Measurements from ENCODE around the gene PLCB3.
"Not testable (repeated sequence)": the region's sequence is repeated elsewhere in the genome, so short reads cannot be mapped to it uniquely, and the experiment has no call there.

Gene PLCB3

DNA sequence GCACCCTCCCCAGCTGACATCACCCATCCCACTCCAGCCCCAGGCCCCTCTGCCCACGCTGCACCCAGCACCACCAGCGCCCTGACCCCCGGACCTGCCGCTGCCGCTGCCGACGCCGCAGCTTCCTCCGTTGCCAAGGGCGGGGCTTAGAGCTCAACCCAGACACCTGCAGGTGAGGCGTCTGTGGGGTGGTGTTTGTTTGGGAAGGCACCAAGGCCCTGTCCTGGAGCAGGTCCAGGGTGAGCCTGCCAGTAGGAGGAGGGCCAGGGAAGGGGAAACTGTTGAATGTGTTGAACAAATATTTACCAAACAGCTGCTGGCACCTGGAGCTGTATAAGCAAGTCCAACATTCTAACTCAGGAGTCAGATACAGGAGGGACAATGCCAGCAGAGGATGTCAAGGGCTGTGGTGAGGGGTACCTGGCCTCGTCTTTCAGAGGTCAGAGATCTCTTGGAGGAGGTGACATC lies 13.8 kb upstream of the PLCB3 start:
- no peak for DNase-seq

- DNase-seq, result no peak
Measured at GRCh38 chr11:64238076-64238475, 13.3 kb upstream of the PLCB3 start.

GRCh38 chr11:64238999-64239398 lies 12.3 kb upstream of the PLCB3 start:
- no peak for DNase-seq

DNA sequence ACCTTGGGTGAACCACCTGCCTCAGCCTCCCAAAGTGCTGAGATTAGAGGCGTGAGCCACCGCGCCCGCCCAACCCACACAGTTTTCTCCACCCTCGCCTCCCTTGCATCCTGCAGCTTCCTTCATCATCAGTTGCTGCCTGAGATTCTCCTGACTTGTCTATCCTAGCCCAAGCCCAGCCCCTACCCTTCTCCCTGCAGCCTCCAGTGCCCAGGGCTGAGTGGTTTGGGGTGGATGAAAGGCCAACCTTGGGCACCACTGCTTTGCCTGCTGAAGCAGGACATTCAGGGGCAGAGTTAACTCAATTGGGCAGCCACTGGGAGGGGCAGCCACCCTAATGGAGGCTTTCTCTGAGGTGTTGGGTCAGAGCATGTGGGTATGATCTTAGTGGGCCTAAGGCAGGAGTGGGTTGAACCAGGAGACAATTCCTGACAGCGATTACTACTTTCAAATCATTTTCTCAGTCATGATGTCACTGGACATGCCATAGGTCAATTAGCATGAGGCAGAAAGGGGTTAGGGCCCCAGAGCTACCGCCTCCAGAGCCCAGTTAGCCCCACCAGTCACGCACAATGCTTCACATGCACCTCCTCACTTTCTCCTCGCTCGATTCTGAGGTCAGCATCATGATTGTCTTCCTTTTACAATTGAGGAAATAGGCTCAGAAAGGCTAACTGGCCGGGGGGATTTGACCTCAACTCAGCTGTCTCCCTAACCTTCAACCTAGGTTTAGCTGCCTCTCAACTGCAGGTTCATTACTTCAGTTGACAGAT lies 11.5 kb upstream of the PLCB3 start:
- DNase-seq, result no peak

- peak; percentile 97 for DNase-seq
Measured at GRCh38 chr11:64240435-64241240, 10.7 kb upstream of the PLCB3 start, which contains the start of gene FKBP2. Gene FKBP2 (plus strand): TSS chr11:64241095. CDS start chr11:64242388, 1,293 bp downstream.

GRCh38 chr11:64241241-64241490 lies 10.2 kb upstream of the PLCB3 start:
- DNase-seq, result no peak

GRCh38 chr11:64241491-64242374 lies 9.6 kb upstream of the PLCB3 start:
- DNase-seq, result peak; percentile 100

DNA sequence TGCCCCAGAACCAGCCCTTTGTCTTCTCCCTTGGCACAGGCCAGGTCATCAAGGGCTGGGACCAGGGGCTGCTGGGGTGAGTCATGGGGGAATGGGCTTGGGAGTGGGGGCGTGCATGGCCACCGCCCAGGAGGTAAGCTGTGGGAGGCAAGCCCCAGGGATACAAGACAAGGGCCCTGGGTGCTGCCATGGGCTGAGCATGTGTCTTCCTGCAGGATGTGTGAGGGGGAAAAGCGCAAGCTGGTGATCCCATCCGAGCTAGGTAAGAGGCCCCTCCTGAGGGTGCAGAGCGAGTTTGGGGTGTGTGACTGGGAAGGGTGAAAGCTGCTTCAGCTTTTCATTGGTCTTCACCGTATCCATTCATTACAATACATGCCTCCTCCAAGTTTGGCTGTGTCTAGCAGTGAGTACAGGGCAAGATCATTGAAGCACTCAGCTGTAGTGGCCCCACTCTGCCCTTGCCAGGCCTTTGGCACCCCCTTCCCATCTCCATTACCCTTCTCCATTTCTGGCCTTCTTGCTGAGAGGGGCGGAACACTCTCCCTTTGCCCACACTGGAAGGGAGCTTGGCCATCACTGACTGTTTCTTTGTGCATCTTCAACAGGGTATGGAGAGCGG lies 8.0 kb upstream of the PLCB3 start:
- no peak for DNase-seq

GRCh38 chr11:64244107-64244506 lies 7.2 kb upstream of the PLCB3 start:
- no peak for DNase-seq

DNA sequence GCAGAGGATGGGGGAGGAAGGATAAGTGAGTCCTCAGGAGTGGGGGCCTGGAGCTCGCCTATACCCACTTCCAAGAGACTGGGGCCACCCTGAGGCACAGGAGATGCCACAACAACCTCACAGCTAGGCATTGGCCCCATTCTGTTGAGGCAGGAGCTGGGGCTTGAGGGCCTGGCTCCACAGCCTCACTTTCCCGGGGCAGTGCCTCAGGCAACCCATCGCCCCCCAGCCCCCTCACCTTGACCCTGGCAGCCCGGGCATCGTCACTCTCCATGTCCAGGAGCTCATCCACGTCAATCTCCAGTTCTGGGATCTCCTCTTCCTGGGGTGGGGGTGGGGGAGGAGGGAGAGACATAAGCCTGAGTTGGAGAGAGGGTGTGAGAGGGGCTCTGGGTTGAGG lies 6.4 kb upstream of the PLCB3 start:
- peak; percentile 26 for DNase-seq

DNA sequence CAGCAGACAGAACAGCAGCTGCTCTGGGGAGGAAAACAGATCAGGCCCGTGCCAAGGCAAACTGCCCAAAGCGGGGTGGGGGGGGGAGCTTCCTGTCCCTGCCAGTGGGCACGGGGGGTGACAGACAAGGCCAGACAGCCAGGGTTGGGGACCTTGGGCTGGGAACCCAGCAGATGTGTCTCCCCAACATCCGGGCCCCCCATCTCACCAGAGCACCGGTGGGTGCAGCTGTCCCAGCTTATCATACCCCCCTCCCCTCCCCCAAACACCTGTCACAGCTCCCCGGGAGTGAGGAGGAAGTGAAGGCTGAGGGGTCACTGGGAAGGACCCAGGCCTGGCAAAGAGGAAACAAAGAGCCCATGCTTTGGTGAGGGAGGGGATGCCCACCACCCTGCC lies 5.9 kb upstream of the PLCB3 start:
- peak; percentile 84 for DNase-seq

GRCh38 chr11:64245797-64246620 lies 5.3 kb upstream of the PLCB3 start:
- DNase-seq, result peak; percentile 91

DNA sequence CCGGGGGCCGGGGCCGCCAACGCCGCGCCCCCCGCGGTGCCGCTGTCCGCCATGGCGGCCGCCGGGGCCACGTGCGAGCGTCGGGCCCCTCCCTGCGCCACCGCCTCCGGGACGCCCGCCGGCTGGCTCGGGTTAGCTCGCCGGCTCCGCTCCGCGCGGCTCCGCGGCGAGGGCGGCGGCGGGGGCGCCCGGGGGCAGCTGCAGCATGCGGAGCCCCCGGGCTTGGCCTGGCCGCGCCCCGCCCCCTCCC lies 4.8 kb upstream of the PLCB3 start:
- DNase-seq, result not testable (repeated sequence)

GRCh38 chr11:64246871-64247728 lies 4.2 kb upstream of the PLCB3 start, which contains the start of gene PPP1R14B:
Gene PPP1R14B (minus strand): TSS chr11:64246943. CDS start chr11:64246673, 270 bp downstream.
- peak; percentile 91 for DNase-seq

DNA sequence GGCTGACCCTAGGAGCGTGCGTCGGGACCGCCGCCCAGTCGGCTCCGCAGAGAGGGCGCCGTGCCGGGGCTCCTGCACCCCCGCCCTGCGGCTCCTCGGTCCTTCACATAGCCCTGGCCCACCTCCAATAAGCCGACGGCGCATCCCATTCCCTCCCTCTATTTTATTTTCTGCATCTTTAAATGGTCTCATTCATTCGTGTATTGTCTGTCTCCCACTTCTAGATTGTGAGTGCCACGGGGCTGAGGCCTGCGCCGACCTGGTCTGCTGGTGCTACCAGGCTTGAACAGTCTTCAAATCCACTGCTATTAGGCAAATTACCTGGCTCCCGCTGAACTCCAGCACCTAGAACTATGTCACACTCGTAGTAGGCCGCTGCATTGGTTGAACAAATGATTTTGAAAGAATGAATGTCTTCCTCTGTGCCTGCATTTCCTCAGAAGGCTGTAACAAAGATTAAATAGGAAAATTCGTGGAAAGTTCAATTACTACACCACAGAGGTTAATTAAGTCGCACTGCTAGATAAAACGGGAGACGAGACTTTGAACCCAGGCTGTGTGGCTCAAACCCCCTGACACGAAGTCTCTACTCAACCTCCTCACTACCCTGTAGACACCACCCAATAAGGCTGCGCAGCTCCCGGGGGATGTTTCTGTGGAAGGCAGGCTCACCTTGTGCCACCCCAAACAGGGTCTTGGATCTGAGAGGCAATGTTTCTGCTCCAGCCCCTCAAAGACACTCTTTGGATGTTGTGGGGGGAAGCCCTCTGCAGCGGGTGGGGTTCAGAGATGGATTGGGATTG lies 3.4 kb upstream of the PLCB3 start:
- no peak for DNase-seq

- DNase-seq, result no peak
Measured at GRCh38 chr11:64248578-64248977, 2.8 kb upstream of the PLCB3 start.

DNA sequence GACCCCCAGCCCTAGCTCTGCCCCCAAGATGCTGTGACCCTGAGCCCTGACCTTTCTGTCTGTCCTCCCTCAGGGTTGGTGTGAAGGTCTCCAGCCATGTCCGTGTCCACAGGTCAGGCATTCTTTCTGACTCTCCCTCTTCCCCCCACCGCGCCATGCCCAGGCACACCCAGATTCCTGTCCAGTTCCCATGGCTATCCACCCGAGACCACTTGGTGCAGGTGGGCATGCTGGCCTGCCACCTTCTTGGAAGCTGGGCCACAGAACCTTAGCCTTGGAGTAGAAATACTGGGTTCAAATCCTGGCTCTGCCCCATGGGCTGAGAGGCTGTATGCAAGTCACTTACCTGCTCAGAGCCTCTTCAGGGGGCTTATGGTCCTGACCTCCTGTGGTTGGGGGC lies 2.3 kb upstream of the PLCB3 start:
- no peak for DNase-seq

GRCh38 chr11:64249563-64250414 lies 1.5 kb upstream of the PLCB3 start:
- DNase-seq, result no peak

- no peak for DNase-seq
Measured at GRCh38 chr11:64250415-64251015, 815 bp upstream of the PLCB3 start.
